GM21360 (cell line): ENCODE measurements around the gene PXDC1.
"Not testable (repeated sequence)": the region's sequence is repeated elsewhere in the genome, so short reads cannot be mapped to it uniquely, and the experiment has no call there.

ENCODE experiments used
- ATAC-seq: cut with Tn5 transposase; IDR thresholded peaks from one replicate; pipeline ENCODE4 v1.9.1; 2021; ENCODE audit warnings: mild to moderate bottlenecking, moderate library complexity; ENCODE audit not compliant: unreplicated experiment

The PXDC1 gene

GRCh38 chr6:3683331-3683730 is 68.2 kb downstream of the PXDC1 start:
- ATAC-seq, result no peak

- ATAC-seq, result no peak
These were observed 72.6 kb downstream of the PXDC1 start for GRCh38 chr6:3678946-3679345.

- ATAC-seq, result not testable (repeated sequence)
These were observed 73.8 kb downstream of the PXDC1 start for GRCh38 chr6:3677751-3678150.

GRCh38 chr6:3677351-3677750 is 74.2 kb downstream of the PXDC1 start:
- ATAC-seq, result not testable (repeated sequence)
